GM19452 (cell line): ENCODE data around the gene C1QTNF1.

Source experiments
- ATAC-seq: cut with Tn5 transposase; IDR thresholded peaks from one replicate; pipeline ENCODE4 v1.9.1; 2021; ENCODE audit not compliant: unreplicated experiment

C1QTNF1 gene

GRCh38 chr17:79078476-79079190 is 54.7 kb downstream of the C1QTNF1 start:
- no peak for ATAC-seq

GRCh38 chr17:79079421-79080200 is 55.6 kb downstream of the C1QTNF1 start:
- no peak for ATAC-seq

GRCh38 chr17:79080349-79080748 is 56.4 kb downstream of the C1QTNF1 start:
- no peak for ATAC-seq

GRCh38 chr17:79080761-79081290 is 56.9 kb downstream of the C1QTNF1 start:
- ATAC-seq: no peak

DNA sequence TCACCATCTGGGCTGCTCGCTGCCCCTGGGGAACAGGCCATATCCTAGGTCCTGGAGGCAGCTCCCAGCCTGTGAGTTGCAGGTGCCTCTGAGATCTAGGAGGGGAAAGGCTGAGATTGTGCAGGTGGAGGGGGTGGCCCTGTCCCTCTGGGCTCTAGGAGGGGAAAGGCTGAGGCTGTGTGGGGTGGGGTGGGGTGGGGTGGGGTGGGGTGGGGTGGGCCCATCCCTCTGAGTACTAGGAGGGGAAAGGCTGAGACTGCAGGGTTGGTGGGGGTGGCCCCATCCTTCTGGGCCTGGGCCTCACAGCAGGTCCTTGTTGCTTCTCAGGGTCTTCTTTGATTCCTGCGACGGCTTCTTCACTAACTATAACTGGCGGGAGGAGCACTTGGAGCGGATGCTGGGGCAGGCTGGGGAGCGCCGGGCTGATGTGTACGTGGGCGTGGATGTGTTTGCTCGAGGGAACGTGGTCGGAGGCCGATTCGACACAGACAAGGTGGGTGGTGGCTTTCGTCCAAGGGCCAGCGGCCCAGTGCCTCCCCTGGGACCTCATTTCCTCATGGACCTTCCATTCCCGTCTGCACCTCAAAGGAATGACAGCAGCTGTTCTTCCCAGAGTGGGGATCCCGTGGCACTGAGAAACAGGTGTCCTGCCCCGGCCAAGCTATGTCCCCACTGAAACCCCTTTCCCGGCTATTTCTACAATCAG is 57.8 kb downstream of the C1QTNF1 start:
- no peak for ATAC-seq

DNA sequence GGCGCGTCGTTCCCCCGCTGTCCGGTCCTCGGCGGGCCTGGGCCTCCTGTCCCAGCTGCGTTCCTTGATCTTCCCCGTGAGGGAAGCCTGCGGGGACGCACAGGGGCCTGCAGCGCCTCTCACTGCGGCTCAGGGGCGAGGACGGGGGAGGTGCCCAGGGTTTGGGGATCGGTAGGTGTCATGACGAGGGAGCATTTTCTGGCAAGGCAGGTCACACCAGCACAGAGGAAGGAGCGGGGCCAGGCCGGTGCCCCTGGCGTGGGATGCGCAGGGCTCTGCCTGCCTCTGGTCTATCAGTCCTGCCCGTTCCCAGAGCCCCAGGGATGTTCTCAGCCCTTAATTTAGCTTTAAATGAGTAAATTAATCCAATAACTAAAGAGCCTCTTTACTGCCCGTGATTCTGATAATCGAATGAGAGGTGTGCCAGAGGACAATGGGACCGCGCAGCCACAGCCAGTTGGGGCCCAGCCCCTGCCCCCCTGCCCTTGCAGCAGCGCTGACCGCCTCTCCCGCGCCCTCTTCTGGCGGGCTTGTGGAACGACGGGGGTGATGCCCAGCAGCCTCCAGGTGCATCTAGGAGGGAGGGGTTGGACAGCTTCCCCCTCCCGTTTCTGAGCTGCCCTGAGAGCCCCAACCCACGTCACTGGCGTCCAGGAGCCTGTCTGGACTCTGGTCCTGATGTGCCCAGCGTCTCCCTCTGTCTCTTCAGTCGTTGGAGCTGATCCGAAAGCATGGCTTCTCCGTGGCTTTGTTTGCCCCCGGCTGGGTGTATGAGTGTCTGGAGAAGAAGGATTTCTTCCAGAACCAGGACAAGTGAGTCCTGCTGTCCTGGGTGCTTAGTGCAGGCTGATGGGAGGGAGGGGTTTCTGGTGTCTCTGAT is 58.6 kb downstream of the C1QTNF1 start:
- ATAC-seq: no peak

GRCh38 chr17:79083191-79083971 is 59.4 kb downstream of the C1QTNF1 start:
- no peak for ATAC-seq

DNA sequence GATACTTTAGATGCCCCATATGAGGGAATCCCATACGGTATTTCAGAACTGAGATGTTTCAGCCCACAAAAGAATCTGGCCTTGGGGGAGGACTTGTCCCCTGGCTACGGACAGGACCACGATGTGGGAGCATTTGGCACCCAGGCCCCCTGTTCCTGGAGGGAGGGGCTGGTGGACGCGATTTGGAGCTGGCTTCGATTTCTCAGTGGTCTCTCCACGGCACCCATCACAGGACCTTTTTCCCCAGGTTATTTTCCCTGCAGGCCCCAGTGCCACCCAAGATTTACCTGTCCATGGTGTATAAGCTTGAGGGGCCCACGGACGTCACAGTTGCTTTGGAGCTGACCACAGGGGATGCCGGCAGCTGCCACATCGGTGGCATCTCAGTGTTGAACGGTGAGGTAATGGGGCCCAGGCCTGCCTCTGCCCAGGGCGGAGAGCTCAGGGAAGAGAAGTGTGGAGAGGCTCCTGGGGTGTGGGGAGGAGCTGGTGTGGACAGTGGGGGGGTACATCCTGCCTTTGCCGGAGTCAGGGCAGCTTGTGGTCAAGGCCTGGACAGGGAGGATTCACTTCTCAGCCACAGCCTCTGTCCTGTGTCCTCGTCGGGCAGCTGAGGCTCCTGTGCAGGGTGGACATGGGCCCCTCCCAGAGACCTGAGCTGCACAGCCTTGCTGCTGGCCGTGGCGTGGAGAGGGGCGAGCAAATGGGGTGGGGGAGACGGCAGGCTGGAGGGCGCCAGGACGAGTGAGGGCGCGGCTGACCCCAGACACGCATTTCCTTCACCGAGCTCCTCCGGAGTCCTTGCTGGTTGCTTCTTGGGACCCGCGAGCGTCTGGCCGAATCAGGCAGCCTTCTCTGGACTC is 60.6 kb downstream of the C1QTNF1 start:
- no peak for ATAC-seq

GRCh38 chr17:79085154-79085920 is 61.4 kb downstream of the C1QTNF1 start:
- ATAC-seq: no peak

GRCh38 chr17:79085921-79086551 is 62.1 kb downstream of the C1QTNF1 start:
- no peak for ATAC-seq

- no peak for ATAC-seq
Measured at GRCh38 chr17:79086609-79087427, 62.8 kb downstream of the C1QTNF1 start.

DNA sequence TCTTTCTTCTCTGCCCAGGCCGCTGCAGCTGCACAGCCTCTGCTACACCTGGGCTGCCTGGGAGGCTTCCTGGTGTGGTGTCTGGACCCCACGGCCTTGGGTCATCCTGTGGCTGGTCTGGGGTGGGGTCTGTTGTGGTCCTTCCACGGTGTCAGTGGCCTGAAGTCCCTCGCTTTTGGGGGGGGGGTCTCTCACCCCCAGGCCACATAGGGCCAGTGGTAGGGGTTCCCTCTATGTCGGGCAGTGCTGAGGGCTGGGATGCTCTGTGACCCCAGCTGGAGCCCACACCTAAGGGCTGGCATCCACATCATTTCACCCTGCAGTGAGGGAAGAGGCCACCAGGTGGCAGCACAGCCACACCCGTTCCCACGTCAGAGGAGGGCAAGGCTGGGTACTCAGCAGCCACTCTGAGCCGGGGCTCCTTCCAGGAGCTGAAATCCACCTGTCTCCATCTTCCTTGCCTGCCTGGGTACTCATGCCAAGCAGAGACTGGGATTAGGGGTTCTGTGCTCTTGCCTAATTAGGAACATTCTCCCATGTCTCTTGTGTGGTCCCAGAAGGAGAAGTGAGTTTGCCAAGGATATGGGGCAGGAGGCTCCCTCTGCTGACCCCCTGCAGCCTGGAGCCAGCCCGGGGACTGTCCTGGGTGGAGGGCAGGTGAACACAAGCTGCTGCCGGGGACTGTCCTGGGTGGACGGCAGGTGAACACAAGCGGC is 63.6 kb downstream of the C1QTNF1 start:
- no peak for ATAC-seq

DNA sequence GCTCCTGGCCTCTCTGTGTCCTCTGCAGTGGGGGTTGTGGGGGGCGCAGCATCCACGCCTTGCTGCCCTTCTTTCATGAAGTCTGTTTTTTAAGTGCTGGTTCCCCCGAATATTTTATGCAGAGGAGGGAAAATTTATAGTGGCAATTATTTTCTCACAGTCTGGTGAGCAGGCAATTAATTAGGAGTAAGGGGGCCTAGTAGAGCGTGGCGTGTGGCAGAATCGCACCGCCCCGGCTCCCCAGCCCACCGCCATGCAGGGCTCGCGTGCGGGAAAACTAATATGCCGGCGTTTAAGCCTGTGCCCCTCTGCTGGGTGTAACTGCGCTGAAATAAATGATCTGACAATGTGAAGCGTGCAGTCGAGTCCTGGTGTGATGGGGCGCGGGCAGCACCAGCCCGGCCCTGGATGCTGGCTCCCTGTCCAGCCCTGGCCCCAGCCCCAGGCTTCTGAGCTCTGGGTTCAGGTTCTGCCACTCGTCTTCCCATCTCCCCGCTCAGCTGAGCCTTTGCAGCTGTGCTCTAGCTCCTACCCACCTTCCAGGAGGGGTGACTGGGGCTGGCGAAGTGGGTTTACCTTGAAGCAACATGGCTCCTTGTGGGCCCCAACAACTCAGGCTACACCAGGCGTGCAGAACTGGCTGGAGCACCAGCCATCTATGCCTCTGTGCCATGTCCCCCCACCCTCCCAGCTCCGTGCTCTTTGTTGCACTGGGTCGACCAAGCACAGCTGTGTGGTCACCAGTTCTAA is 64.5 kb downstream of the C1QTNF1 start:
- ATAC-seq: no peak

DNA sequence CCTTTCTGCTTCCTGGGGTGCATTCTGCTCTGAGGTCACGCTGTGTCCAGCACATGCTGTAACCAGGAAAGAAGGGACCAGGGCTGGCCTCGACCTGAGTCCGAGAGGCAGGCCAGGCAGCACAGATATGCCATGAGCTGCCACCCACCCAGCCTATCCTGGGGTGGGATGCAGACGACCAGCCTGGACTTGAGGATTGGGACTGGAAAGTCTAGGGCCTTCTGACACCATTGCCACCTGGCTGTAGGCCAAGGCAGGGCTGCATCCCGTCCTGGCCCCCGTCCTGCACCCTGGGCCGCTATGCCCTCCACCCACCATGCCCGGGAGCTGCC is 65.0 kb downstream of the C1QTNF1 start:
- no peak for ATAC-seq

DNA sequence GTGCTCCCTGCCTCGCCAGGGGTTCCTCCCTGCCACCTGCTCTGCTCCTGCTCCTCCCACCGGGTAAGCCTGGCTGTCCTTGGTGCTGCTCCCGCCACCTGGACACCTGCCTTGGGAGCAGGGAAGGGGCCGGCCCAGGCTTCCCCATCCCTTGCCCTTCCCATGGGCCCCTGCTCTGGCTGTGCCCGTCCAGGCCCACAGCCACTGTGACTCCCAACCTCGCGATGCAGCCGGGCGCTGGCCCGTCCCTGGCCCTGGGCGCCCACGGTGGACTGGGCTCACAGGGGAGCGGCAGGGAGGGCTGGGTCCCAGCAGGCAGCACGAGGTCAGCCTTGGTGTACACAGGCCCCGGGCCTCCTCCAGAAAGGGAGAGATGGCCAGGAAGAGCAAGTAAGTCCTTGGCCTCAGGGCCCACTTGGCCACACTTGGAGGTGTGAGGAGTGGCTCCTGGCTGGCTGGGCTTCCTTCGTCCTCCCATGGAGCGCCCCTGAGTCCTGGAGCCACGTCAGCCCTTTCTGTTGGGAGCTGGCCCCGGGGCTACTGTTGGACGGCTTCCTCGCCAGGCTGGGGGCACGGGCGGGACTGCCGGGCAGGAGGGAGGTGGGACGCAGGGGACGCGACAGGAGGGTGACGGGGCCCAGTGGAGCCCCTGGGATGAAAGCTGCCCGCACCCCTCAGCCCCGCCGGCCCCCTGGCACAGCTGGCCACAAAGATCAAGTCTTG is 65.9 kb downstream of the C1QTNF1 start:
- no peak for ATAC-seq
